SH-SY5Y (cell line): ENCODE data around the gene COX15.

Source experiments
- GATA2 ChIP-seq: IDR thresholded peaks from 2 replicates; pipeline ENCODE4 v1.6.1; 2011; ENCODE audit warnings: mild to moderate bottlenecking, low read depth, low read length
- GATA3 ChIP-seq: IDR thresholded peaks from 2 replicates; pipeline ENCODE4 v1.6.1; 2011; ENCODE audit warnings: low read depth, mild to moderate bottlenecking, low read length, moderate library complexity

DNA sequence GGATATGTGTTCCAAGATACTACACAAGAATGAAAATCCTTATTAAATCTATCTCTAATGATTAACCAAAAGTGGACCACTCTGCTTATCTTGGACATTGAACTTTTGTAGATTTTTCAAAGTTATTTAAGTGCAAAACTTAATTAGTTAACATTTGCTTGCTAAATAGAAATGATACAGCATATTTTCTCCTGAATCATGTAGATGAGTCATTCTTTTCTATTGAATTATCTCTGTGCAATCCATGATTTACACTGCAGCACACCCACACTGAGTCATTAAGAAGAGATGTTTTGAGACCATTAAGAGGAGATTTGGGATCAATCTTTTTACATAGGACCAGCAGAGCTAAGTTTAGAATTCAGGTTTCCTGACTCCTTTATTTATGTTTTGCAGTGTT, 43.9 kb upstream of the COX15 start:
- no peak for TF ChIP-seq GATA2
- no peak for TF ChIP-seq GATA3
